PC-3 (cell line): ENCODE data around the gene DHCR24. TPM values are rescaled to one million over a fixed set of nuclear protein-coding genes. Genes with fewer than 3 reads are reported as not detected.
A peak's percentile ranks its signal among the peaks of the same experiment; 100 is the strongest.

Experiments
- ATAC-seq: fragments of 200-7000 bp; cut with Tn5 transposase; 2 replicates; pipeline ENCODE4 v1.9.1; 2020; ENCODE audit warnings: mild to moderate bottlenecking, moderate library complexity
- BruUV-seq: library from RNA; stranded (reverse); fragments of 400-500 nt; replicated peaks from 2 replicates; lab custom pipeline; 2021; lab: Mats Ljungman, UMichigan
- CTCF ChIA-PET: fragments of 300-600 bp; sonication (Branson Sonifier 250); formaldehyde crosslinking; loops from one replicate; lab custom pipeline; 2022; ENCODE audit warnings: antibody characterized with exemption; lab: Charles Lee
- POLR2A ChIA-PET: fragments of 300-600 bp; sonication (Branson Sonifier 250); formaldehyde crosslinking; loops from one replicate; lab custom pipeline; 2022; ENCODE audit warnings: antibody characterized with exemption; ENCODE audit not compliant: unreplicated experiment; lab: Charles Lee
- DNase-seq: peaks from one replicate; pipeline ENCODE4 v3.0.0-alpha.2; 2015
- H2AFZ ChIP-seq: fragments of 300-600 bp; sonication (generic); 2 replicates; pipeline ENCODE4 v1.6.0; 2016; ENCODE audit warnings: antibody characterized with exemption, low read length
- H3F3A ChIP-seq: fragments of 300-600 bp; sonication (generic); one replicate; pipeline ENCODE4 v1.6.0; 2017; ENCODE audit warnings: antibody characterized with exemption, low read length, control low read depth, mild to moderate bottlenecking; ENCODE audit not compliant: unreplicated experiment
- H3K27ac ChIP-seq: fragments of 300-600 bp; sonication (generic); 2 replicates; pipeline ENCODE4 v1.5.1; 2016; ENCODE audit warnings: mild to moderate bottlenecking, low read length
- H3K27me3 ChIP-seq: fragments of 300-600 bp; sonication (generic); 2 replicates; pipeline ENCODE4 v1.6.1; 2016; ENCODE audit warnings: low read length, mixed read lengths
- H3K36me3 ChIP-seq: fragments of 300-600 bp; sonication (generic); 2 replicates; pipeline ENCODE4 v1.6.1; 2016; ENCODE audit warnings: low read depth, mixed run types, low read length, mixed read lengths
- H3K4me1 ChIP-seq: fragments of 300-600 bp; sonication (generic); 2 replicates; pipeline ENCODE4 v1.5.1; 2016; ENCODE audit warnings: low read length; ENCODE audit not compliant: insufficient read depth
- H3K4me2 ChIP-seq: fragments of 300-600 bp; sonication (generic); 2 replicates; pipeline ENCODE4 v1.6.0; 2016; ENCODE audit warnings: low read length
- H3K4me3 ChIP-seq: fragments of 300-600 bp; sonication (generic); 2 replicates; pipeline ENCODE4 v1.5.1; 2016; ENCODE audit warnings: mild to moderate bottlenecking, low read length, mixed read lengths
- H3K79me2 ChIP-seq: fragments of 300-600 bp; sonication (generic); 2 replicates; pipeline ENCODE4 v1.6.1; 2017; ENCODE audit warnings: low read length, mixed read lengths
- H3K9ac ChIP-seq: fragments of 300-600 bp; sonication (generic); 2 replicates; pipeline ENCODE4 v1.6.0; 2016; ENCODE audit warnings: mild to moderate bottlenecking, low read length
- H3K9me2 ChIP-seq: fragments of 300-600 bp; sonication (generic); replicated peaks from 2 replicates; pipeline ENCODE4 v1.6.1; 2016; ENCODE audit warnings: mixed run types, low read length, mixed read lengths
- H3K9me3 ChIP-seq: fragments of 300-600 bp; sonication (generic); 2 replicates; pipeline ENCODE4 v1.6.1; 2016; ENCODE audit warnings: low read length, mixed read lengths
- H4K20me1 ChIP-seq: fragments of 300-600 bp; sonication (generic); 2 replicates; pipeline ENCODE4 v1.6.1; 2016; ENCODE audit warnings: low read length, mixed read lengths
- CTCF ChIP-seq: fragments of 300-600 bp; sonication (generic); conservative IDR thresholded peaks from 2 replicates; pipeline ENCODE4 v1.5.1; 2017; ENCODE audit warnings: antibody characterized with exemption, low read depth, mild to moderate bottlenecking, low read length
- EZH2 ChIP-seq: fragments of 300-600 bp; sonication (generic); IDR thresholded peaks from one replicate; pipeline ENCODE4 v1.6.1; 2017; ENCODE audit warnings: antibody characterized with exemption, mild to moderate bottlenecking, low read length; ENCODE audit not compliant: unreplicated experiment
- EZH2phosphoT487 ChIP-seq: fragments of 300-600 bp; sonication (generic); IDR thresholded peaks from 2 replicates; pipeline ENCODE4 v1.6.1; 2018; ENCODE audit warnings: mild to moderate bottlenecking, antibody characterized with exemption, low read length, borderline replicate concordance
- intact Hi-C: fragments of 100-400 bp; cut with micrococcal nuclease; formaldehyde crosslinking; loops from 2 replicates; pipeline ENCODE4 v1.9.0; 2023
- total RNA-seq: library from RNA; depleted of rRNA; stranded (reverse); fragments of >200 nt; gene quantifications from 2 replicates; pipeline ENCODE4 v1.2.3, GENCODE V29; 2014

Gene DHCR24
- total RNA-seq, 1 experiment from 2014 or later, result 166 TPM

- ATAC-seq (peak; percentile 98), DNase-seq (peak; percentile 83)
- Histone ChIP-seq H3K4me2 (peak overlapping the region; percentile 43), H3K79me2 (no peaks in the 10 kb centered on the region), H2AFZ (no peak overlapping the region), H3K9ac (peak overlapping the region; percentile 37), H3F3A (no peaks in the 10 kb centered on the region), H3K4me3 (no peak overlapping the region), H4K20me1 (no peaks in the 10 kb centered on the region), H3K36me3 (no peaks in the 10 kb centered on the region), H3K4me1 (peaks cover 19% of the 10 kb centered on the region), H3K9me3 (no peaks in the 10 kb centered on the region), H3K9me2 (no peaks in the 10 kb centered on the region), H3K27me3 (no peaks in the 10 kb centered on the region), H3K27ac (peak overlapping the region; percentile 71)
- CTCF ChIA-PET, result interaction anchor here (0.5 to 0.7 kb wide), 3 partner anchors 47 to 176 kb away, joined by 3 read pairs; no protein-coding TSS in a partner anchor
- intact Hi-C loops, result no loop called here
- TF ChIP-seq CTCF (no peak), EZH2 (no peak), EZH2phosphoT487 (no peak)
- no TSS peak for BruUV-seq
- POLR2A ChIA-PET, result interaction anchor here (0.6 kb wide), 3 partner anchors 18 to 54 kb away, joined by 3 to 4 read pairs (median 4); no protein-coding TSS in a partner anchor
These were observed 17.6 kb upstream of the DHCR24 start for GRCh38 chr1:54904476-54905048.

GRCh38 chr1:54894271-54894670 lies 7.3 kb upstream of the DHCR24 start:
- intact Hi-C loops, result no loop called here
- no peak overlapping the region for H3K4me2 ChIP-seq
- no peaks in the 10 kb centered on the region for H3K27me3 ChIP-seq
- H3K4me3 ChIP-seq, result no peak overlapping the region
- ATAC-seq (no peak; the same call in 1 of the 2 replicates), DNase-seq (peak; percentile 41)
- H3K9me2 ChIP-seq, result no peaks in the 10 kb centered on the region
- no peaks in the 10 kb centered on the region for H4K20me1 ChIP-seq
- no peak for TF ChIP-seq CTCF
- no peak for TF ChIP-seq EZH2phosphoT487
- no peak for TF ChIP-seq EZH2
- H3K9me3 ChIP-seq, result no peaks in the 10 kb centered on the region
- no peak overlapping the region for H3K9ac ChIP-seq
- H3F3A ChIP-seq, result no peaks in the 10 kb centered on the region
- POLR2A ChIA-PET, result no interaction called here
- CTCF ChIA-PET, result no interaction called here
- no peaks in the 10 kb centered on the region for H3K4me1 ChIP-seq
- no peak overlapping the region for H2AFZ ChIP-seq
- no TSS peak for BruUV-seq
- no peaks in the 10 kb centered on the region for H3K36me3 ChIP-seq
- H3K79me2 ChIP-seq, result no peaks in the 10 kb centered on the region
- no peak overlapping the region for H3K27ac ChIP-seq

- H3K9me3 ChIP-seq, result no peaks in the 10 kb centered on the region
- no peaks in the 10 kb centered on the region for H3K36me3 ChIP-seq
- H3K27ac ChIP-seq, result no peak overlapping the region
- H3K27me3 ChIP-seq, result no peaks in the 10 kb centered on the region
- H2AFZ ChIP-seq, result no peak overlapping the region
- intact Hi-C loops, result no loop called here
- no peaks in the 10 kb centered on the region for H4K20me1 ChIP-seq
- ChIA-PET CTCF (interaction anchor here (0.5 kb wide), 1 partner anchor 42 kb away, joined by 3 read pairs; no protein-coding TSS in a partner anchor), POLR2A (no interaction called here)
- no peak for TF ChIP-seq EZH2
- no peak for TF ChIP-seq EZH2phosphoT487
- TF ChIP-seq CTCF, result no peak
- H3K4me3 ChIP-seq, result no peak overlapping the region
- H3K79me2 ChIP-seq, result no peaks in the 10 kb centered on the region
- H3K4me1 ChIP-seq, result peaks cover 6% of the 10 kb centered on the region
- H3K9ac ChIP-seq, result no peak overlapping the region
- ATAC-seq (no peak), DNase-seq (no peak)
- no TSS peak for BruUV-seq
- H3F3A ChIP-seq, result no peaks in the 10 kb centered on the region
- no peaks in the 10 kb centered on the region for H3K9me2 ChIP-seq
- no peak overlapping the region for H3K4me2 ChIP-seq
These were observed 5.6 kb upstream of the DHCR24 start for GRCh38 chr1:54892586-54892985.
